Sigmoid colon (tissue), 7 donors: ENCODE results near the gene ABLIM1. TPM values are rescaled to one million over a fixed set of nuclear protein-coding genes. Genes with fewer than 3 reads are reported as not detected.
A peak's percentile ranks its signal among the peaks of the same experiment; 100 is the strongest.

Experiments used
- DNase-seq: peaks from one replicate; pipeline ENCODE4 v3.0.0-alpha.2; 2019
- H3K27ac ChIP-seq, 4 donors: fragments of 200-600 bp; sonication (generic); one replicate each; pipeline ENCODE4 v1.5.1; 2016 to 2019; ENCODE audit warnings: mild to moderate bottlenecking in 1 of 4
- H3K27me3 ChIP-seq, 3 donors: fragments of 200-600 bp; sonication (generic); one replicate each; pipeline ENCODE4 v1.5.1; 2019; ENCODE audit warnings: mild to moderate bottlenecking in 1 of 3
- H3K36me3 ChIP-seq, 4 donors: fragments of 200-600 bp; sonication (generic); one replicate each; pipeline ENCODE4 v1.5.1; 2016 to 2019
- H3K4me1 ChIP-seq, 4 donors: fragments of 200-600 bp; sonication (generic); one replicate each; pipeline ENCODE4 v1.5.1; 2017 to 2019
- H3K4me3 ChIP-seq, 4 donors: fragments of 200-600 bp; sonication (generic); one replicate each; pipeline ENCODE4 v1.5.1; 2017 to 2019; ENCODE audit warnings: mild to moderate bottlenecking in 2 of 4, moderate library complexity in 1 of 4
- H3K9me3 ChIP-seq, 4 donors: fragments of 200-600 bp in 3 of 4; sonication (generic) in 3 of 4; one replicate each; pipeline versions ENCODE4 v1.5.1 to v1.6.1; 2013 to 2019
- CTCF ChIP-seq, 4 experiments: fragments of 450-650 bp in 3 of 4; fragments of 200-600 bp in 1 of 4; IDR thresholded peaks; one replicate each; pipeline ENCODE4 v1.5.1; 2016 to 2019; ENCODE audit warnings: antibody characterized with exemption in 4 of 4, mild to moderate bottlenecking in 3 of 4, moderate library complexity in 2 of 4
- EP300 ChIP-seq, 4 donors: sonication (generic); formaldehyde crosslinking; IDR thresholded peaks; one replicate each; pipeline ENCODE4 v1.6.1; 2017; ENCODE audit warnings: antibody characterized with exemption in 4 of 4
- POLR2A ChIP-seq, 2 donors: fragments of 450-650 bp; IDR thresholded peaks; one replicate each; pipeline ENCODE4 v1.6.1; 2016; ENCODE audit warnings: antibody characterized with exemption in 2 of 2, mild to moderate bottlenecking in 2 of 2, moderate library complexity in 2 of 2
- POLR2AphosphoS5 ChIP-seq, 4 donors: sonication (generic); formaldehyde crosslinking; IDR thresholded peaks; one replicate each; pipeline ENCODE4 v1.6.1; 2017; ENCODE audit warnings: antibody characterized with exemption in 4 of 4
- WGBS, 2 donors: extraction: QIAGEN DNeasy Blood & Tissue Kit; methylation state at CpG; one replicate each; pipeline ENCODE4 v1.1.7; 2013; 5-methylcytosine and 5-hydroxymethylcytosine counted together
- intact Hi-C: fragments of 100-400 bp; cut with DNase I; formaldehyde crosslinking; loops from one replicate; pipeline ENCODE4 v1.15.1; 2023
- polyA plus RNA-seq, 3 donors: library from polyadenylated mRNA; stranded (reverse); fragments of 200-250 nt; gene quantifications; one replicate each; pipeline ENCODE4 v1.2.3, GENCODE V29; 2013
- total RNA-seq, 4 donors: library from RNA; depleted of rRNA; stranded (reverse); fragments of >200 nt; gene quantifications; one replicate each; pipeline ENCODE4 v1.1.0, GENCODE V29; 2016
- donor health status: healthy with polysubstance abuse.
- donor health status: Bipolar disorder and iron deficiency.
- donor health status: healthy.

ABLIM1 gene
- total and polyA plus RNA-seq, 7 donors = 41.9 to 127 (median 49.5) TPM

GRCh38 chr10:114441107-114441506, 217.0 kb downstream of the ABLIM1 start:
- intact Hi-C loops = no loop called here
- TF ChIP-seq POLR2AphosphoS5 (IDR thresholded peaks at IDR 0.05) (no peak), CTCF (IDR thresholded peaks at IDR 0.05) (no peak), EP300 (IDR thresholded peaks at IDR 0.05) (no peak), POLR2A (IDR thresholded peaks at IDR 0.05) (no peak)

DNA sequence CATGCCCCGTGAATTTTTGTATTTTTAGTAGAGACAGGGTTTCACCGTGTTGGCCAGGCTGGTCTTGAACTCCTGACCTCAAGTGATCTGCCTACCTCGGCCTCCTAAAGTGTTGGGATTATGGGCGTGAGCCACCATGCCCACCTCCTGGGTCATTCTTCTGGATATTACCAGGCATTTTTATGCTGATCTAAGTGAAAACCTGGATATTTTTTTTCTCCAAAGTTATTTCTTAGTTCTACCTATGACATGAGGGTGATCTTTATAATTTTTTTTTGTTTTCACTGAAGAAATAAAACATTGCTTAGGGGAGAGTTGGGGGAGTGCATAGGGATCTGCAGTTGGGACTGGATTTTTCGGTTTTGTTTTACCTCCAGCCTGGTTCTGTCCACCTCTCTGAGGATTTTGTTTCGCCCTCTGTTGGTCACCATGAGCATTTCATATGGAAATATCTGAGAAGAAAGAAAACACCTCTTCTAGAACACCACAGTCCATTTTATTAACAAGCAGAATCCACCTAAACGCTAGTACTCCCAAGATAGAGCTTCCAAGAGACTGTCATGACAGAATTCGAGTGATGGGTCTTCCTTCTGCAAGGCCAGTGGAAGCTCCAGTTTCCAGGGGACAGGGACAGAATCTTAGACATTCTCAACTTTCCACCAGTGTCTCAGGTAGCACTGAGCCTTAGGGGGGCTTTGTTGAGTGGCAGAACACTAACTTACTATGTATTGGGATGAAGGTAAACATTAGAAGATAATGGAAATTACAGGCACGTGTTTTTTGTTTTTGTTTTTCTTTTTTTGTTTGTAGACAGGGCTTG, 220.4 kb downstream of the ABLIM1 start:
- intact Hi-C loops = loop anchor here (2.0 kb wide), 1 partner anchor 133 kb away; no protein-coding TSS in a partner anchor
- H3K4me1 ChIP-seq = no peaks in the 10 kb centered on the region
- TF ChIP-seq CTCF (IDR thresholded peaks at IDR 0.05) (peak in 3 of 4 experiments; percentile 17 to 44 (median 35)), EP300 (IDR thresholded peaks at IDR 0.05) (no peak), POLR2AphosphoS5 (IDR thresholded peaks at IDR 0.05) (no peak)
- no peaks in the 10 kb centered on the region for H3K27me3 ChIP-seq
- no peaks in the 10 kb centered on the region for H3K9me3 ChIP-seq
- H3K4me3 ChIP-seq = no peak overlapping the region
- no peak for DNase-seq
- 84 to 88% methylated on average over 9 of the region's 9 CpGs for WGBS, 2 donors
- H3K36me3 ChIP-seq = peaks cover 0 to 46% (median 4%) of the 10 kb centered on the region in 4 donors
- no peak overlapping the region for H3K27ac ChIP-seq

More at GRCh38 chr10:114441107-114441506, 217.0 kb downstream of the ABLIM1 start:
- no peaks in the 10 kb centered on the region for H3K27me3 ChIP-seq
- no peak for DNase-seq
- 98 to 100% methylated on average over 1 of the region's 1 CpG for WGBS, 2 donors
- no peak overlapping the region for H3K4me3 ChIP-seq
- H3K4me1 ChIP-seq = no peaks in the 10 kb centered on the region
- H3K36me3 ChIP-seq = peaks cover 0 to 44% (median 4%) of the 10 kb centered on the region in 4 donors
- no peak overlapping the region for H3K27ac ChIP-seq
- no peaks in the 10 kb centered on the region for H3K9me3 ChIP-seq

DNA sequence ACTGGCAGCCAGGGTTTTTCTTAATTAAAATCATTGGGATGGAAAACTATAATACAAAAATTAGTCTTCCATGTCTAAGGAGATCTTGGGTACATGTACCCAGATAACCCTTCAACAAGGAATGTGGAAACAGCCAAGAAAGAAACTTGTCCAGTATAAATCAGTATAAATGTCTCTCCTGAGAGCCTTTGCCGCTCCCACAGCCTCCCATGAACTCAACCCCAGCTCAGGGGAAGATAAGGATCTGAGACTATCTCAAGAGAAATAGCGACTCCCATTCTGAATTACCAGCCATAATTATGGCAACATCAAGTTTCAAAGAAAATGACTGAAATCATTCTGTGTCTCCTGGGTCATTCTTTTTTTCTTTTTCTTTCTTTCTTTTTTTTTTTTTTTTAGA, 221.1 kb downstream of the ABLIM1 start:
- H3K9me3 ChIP-seq = no peaks in the 10 kb centered on the region
- no peak for DNase-seq
- no peaks in the 10 kb centered on the region for H3K27me3 ChIP-seq
- intact Hi-C loops = loop anchor here (2.0 kb wide), 1 partner anchor 132 kb away; no protein-coding TSS in a partner anchor
- H3K4me3 ChIP-seq = no peak overlapping the region
- TF ChIP-seq POLR2A (IDR thresholded peaks at IDR 0.05) = no peak
- H3K4me1 ChIP-seq = no peaks in the 10 kb centered on the region
- peaks cover 0 to 42% (median 4%) of the 10 kb centered on the region in 4 donors for H3K36me3 ChIP-seq
- WGBS, 2 donors = 95% methylated on average over 2 of the region's 2 CpGs
- H3K27ac ChIP-seq = no peak overlapping the region

- Histone ChIP-seq H3K4me3 (no peak overlapping the region), H3K4me1 (peaks cover 0 to 2% (median 0%) of the 10 kb centered on the region in 4 donors), H3K27me3 (no peaks in the 10 kb centered on the region), H3K9me3 (no peaks in the 10 kb centered on the region), H3K36me3 (peaks cover 0 to 8% (median 0%) of the 10 kb centered on the region in 4 donors), H3K27ac (no peak overlapping the region)
- TF ChIP-seq POLR2AphosphoS5 (IDR thresholded peaks at IDR 0.05) (no peak), POLR2A (IDR thresholded peaks at IDR 0.05) (no peak)
- 87 to 92% methylated on average over 4 of the region's 4 CpGs for WGBS, 2 donors
- DNase-seq = no peak
- intact Hi-C loops = no loop called here
Measured at GRCh38 chr10:114432566-114433093, 225.4 kb downstream of the ABLIM1 start.

- no peak for TF ChIP-seq EP300 (IDR thresholded peaks at IDR 0.05)
- TF ChIP-seq POLR2AphosphoS5 (IDR thresholded peaks at IDR 0.05) = no peak
- TF ChIP-seq CTCF (IDR thresholded peaks at IDR 0.05) = no peak
- no peak for TF ChIP-seq POLR2A (IDR thresholded peaks at IDR 0.05)
- Histone ChIP-seq H3K4me1 (peaks cover 0 to 9% (median 0%) of the 10 kb centered on the region in 4 donors), H3K9me3 (no peaks in the 10 kb centered on the region), H3K4me3 (no peak overlapping the region), H3K36me3 (peaks cover 0 to 7% (median 0%) of the 10 kb centered on the region in 4 donors), H3K27me3 (no peaks in the 10 kb centered on the region), H3K27ac (no peak overlapping the region)
- 93% methylated on average over 4 of the region's 4 CpGs for WGBS, 2 donors
- DNase-seq = no peak
- intact Hi-C loops = no loop called here
Measured at GRCh38 chr10:114431414-114432135, 226.5 kb downstream of the ABLIM1 start.
